HCT116 (cell line): Measurements from ENCODE around the gene MAGED1.

Source experiments
- CTCF ChIP-seq, 3 experiments: fragments of 200-600 bp in 1 of 3; sonication (generic) in 1 of 3; IDR thresholded peaks in 2 of 3; conservative IDR thresholded peaks in 1 of 3; 2 replicates each; pipeline ENCODE4 v1.5.1; 2012 to 2017; ENCODE audit warnings: low read depth in 2 of 3, low read length in 2 of 3, antibody characterized with exemption in 1 of 3, borderline replicate concordance in 1 of 3, control low read depth in 1 of 3, mild to moderate bottlenecking in 1 of 3, mixed read lengths in 1 of 3, mixed run types in 1 of 3, moderate library complexity in 1 of 3; ENCODE audit not compliant: insufficient read depth in 1 of 3
- ELF1 ChIP-seq: IDR thresholded peaks from 2 replicates; pipeline ENCODE4 v1.6.1; 2012; ENCODE audit warnings: low read depth, borderline replicate concordance
- EZH2 ChIP-seq: fragments of 200-600 bp; sonication (generic); IDR thresholded peaks from 2 replicates; pipeline ENCODE4 v1.6.1; 2017; ENCODE audit warnings: antibody characterized with exemption, mixed run types
- FOSL1 ChIP-seq: IDR thresholded peaks from 2 replicates; pipeline ENCODE4 v1.6.1; 2012; ENCODE audit warnings: low read depth
- JUND ChIP-seq: IDR thresholded peaks from 2 replicates; pipeline ENCODE4 v1.6.1; 2012
- POLR2A ChIP-seq: IDR thresholded peaks from 2 replicates; pipeline ENCODE4 v1.7.0; 2011; ENCODE audit warnings: borderline replicate concordance; ENCODE audit not compliant: insufficient read depth, insufficient read length; ENCODE audit errors: extremely low read depth
- POLR2AphosphoS5 ChIP-seq: IDR thresholded peaks from 2 replicates; pipeline ENCODE4 v1.6.1; 2011; ENCODE audit warnings: mild to moderate bottlenecking, low read depth, low read length, moderate library complexity
- RAD21 ChIP-seq: IDR thresholded peaks from 2 replicates; pipeline ENCODE4 v1.6.1; 2012; ENCODE audit warnings: low read depth, mild to moderate bottlenecking
- SIN3A ChIP-seq: IDR thresholded peaks from 2 replicates; pipeline ENCODE4 v1.6.1; 2012; ENCODE audit warnings: low read depth
- YY1 ChIP-seq: IDR thresholded peaks from 2 replicates; pipeline ENCODE4 v1.6.1; 2011; ENCODE audit warnings: low read length, low read depth, moderate library complexity, mild to moderate bottlenecking; ENCODE audit not compliant: insufficient replicate concordance; ENCODE audit errors: extremely low read depth

DNA sequence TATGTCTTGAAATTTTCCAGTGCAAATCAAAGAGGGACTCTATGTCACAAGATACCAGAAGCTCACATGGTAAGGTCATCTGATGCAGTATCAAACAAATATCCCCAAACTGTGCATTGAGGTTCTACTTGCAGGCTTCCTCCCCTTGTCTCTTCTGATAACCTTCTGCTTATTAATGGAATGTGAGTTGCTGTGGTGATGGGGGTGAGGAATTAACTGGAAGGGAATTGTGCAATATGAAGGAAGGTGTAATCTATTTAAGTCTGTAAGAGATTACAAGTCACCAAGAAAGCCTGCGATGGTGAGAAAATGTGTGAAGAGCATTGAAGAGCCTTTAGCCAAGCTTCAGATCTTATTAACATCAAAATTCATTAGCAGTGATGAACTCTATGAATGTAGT, 15.4 kb upstream of the MAGED1 start:
- TF ChIP-seq POLR2A (no peak), SIN3A (no peak), YY1 (no peak), ELF1 (no peak), CTCF (IDR thresholded peaks at IDR 0.05 in 2 of 3, conservative IDR thresholded peaks at IDR 0.05 in 1 of 3; ENCODE audit: borderline replicate concordance in 1 of 3, insufficient read depth in 1 of 3, low read depth in 2 of 3, low read length in 2 of 3) (no peak), RAD21 (no peak), EZH2 (no peak), FOSL1 (no peak), POLR2AphosphoS5 (no peak), JUND (no peak)
